ENCODE data around the gene ZNF428. TPM values are rescaled to one million over a fixed set of nuclear protein-coding genes. Genes with fewer than 3 reads are reported as not detected.

The ZNF428 gene
- total RNA-seq, 1 donor = 37.3 TPM

GRCh38 chr19:43562698-43563241 lies 56.7 kb downstream of the ZNF428 start:
- Histone ChIP-seq H4K20me1 (ENCODE audit: insufficient read depth, low read length) (no peaks in the 10 kb centered on the region), H3K4me1 (ENCODE audit: insufficient read depth, low read length) (peaks cover 28% of the 10 kb centered on the region), H3K27me3 (ENCODE audit: insufficient read depth, low read length) (no peaks in the 10 kb centered on the region), H3K9me3 (ENCODE audit: low read depth, low read length) (no peaks in the 10 kb centered on the region), H3K36me3 (ENCODE audit: insufficient read depth, low read length) (peaks cover 4% of the 10 kb centered on the region), H3K4me2 (ENCODE audit: insufficient read depth, low read length) (peak overlapping the region; percentile 14), H3K27ac (ENCODE audit: low read depth, low read length) (peak overlapping the region; percentile 89), H2AFZ (ENCODE audit: low read length) (peak overlapping the region; percentile 58), H3K79me2 (ENCODE audit: insufficient read depth, low read length) (peaks cover 30% of the 10 kb centered on the region), H3K4me3 (ENCODE audit: insufficient read depth, low read length) (no peak overlapping the region)
- DNase-seq (ENCODE audit: insufficient read length, low spot score, missing footprints) = peak; percentile 95
- no peak for TF ChIP-seq CTCF (IDR thresholded peaks at IDR 0.05; ENCODE audit: extremely low read depth, low read depth, low read length)

- Histone ChIP-seq H3K9me3 (ENCODE audit: low read depth, low read length) (no peaks in the 10 kb centered on the region), H3K79me2 (ENCODE audit: insufficient read depth, low read length) (peaks cover 26% of the 10 kb centered on the region), H3K36me3 (ENCODE audit: insufficient read depth, low read length) (peaks cover 4% of the 10 kb centered on the region), H4K20me1 (ENCODE audit: insufficient read depth, low read length) (no peaks in the 10 kb centered on the region), H3K27me3 (ENCODE audit: insufficient read depth, low read length) (no peaks in the 10 kb centered on the region), H2AFZ (ENCODE audit: low read length) (no peak overlapping the region), H3K4me2 (ENCODE audit: insufficient read depth, low read length) (no peak overlapping the region), H3K27ac (ENCODE audit: low read depth, low read length) (peak overlapping the region; percentile 89), H3K4me1 (ENCODE audit: insufficient read depth, low read length) (peaks cover 31% of the 10 kb centered on the region), H3K4me3 (ENCODE audit: insufficient read depth, low read length) (no peak overlapping the region)
- no peak for DNase-seq (ENCODE audit: insufficient read length, low spot score, missing footprints)
- no peak for TF ChIP-seq CTCF (IDR thresholded peaks at IDR 0.05; ENCODE audit: extremely low read depth, low read depth, low read length)
These were observed 57.2 kb downstream of the ZNF428 start for GRCh38 chr19:43562226-43562697.

- Histone ChIP-seq H3K4me3 (ENCODE audit: insufficient read depth, low read length) (no peak overlapping the region), H3K4me1 (ENCODE audit: insufficient read depth, low read length) (peaks cover 33% of the 10 kb centered on the region), H3K27ac (ENCODE audit: low read depth, low read length) (peak overlapping the region; percentile 89), H3K9me3 (ENCODE audit: low read depth, low read length) (no peaks in the 10 kb centered on the region), H3K4me2 (ENCODE audit: insufficient read depth, low read length) (peak overlapping the region; percentile 5), H4K20me1 (ENCODE audit: insufficient read depth, low read length) (no peaks in the 10 kb centered on the region), H3K79me2 (ENCODE audit: insufficient read depth, low read length) (peaks cover 23% of the 10 kb centered on the region), H3K27me3 (ENCODE audit: insufficient read depth, low read length) (no peaks in the 10 kb centered on the region), H2AFZ (ENCODE audit: low read length) (no peak overlapping the region), H3K36me3 (ENCODE audit: insufficient read depth, low read length) (peaks cover 4% of the 10 kb centered on the region)
- no peak for TF ChIP-seq CTCF (IDR thresholded peaks at IDR 0.05; ENCODE audit: extremely low read depth, low read depth, low read length)
- DNase-seq (ENCODE audit: insufficient read length, low spot score, missing footprints) = peak; percentile 4
These were observed 58.1 kb downstream of the ZNF428 start for GRCh38 chr19:43561139-43561970.

- Histone ChIP-seq H3K79me2 (ENCODE audit: insufficient read depth, low read length) (peaks cover 24% of the 10 kb centered on the region), H3K9me3 (ENCODE audit: low read depth, low read length) (no peaks in the 10 kb centered on the region), H3K4me1 (ENCODE audit: insufficient read depth, low read length) (peaks cover 33% of the 10 kb centered on the region), H3K4me3 (ENCODE audit: insufficient read depth, low read length) (no peak overlapping the region), H3K27ac (ENCODE audit: low read depth, low read length) (peak overlapping the region; percentile 89), H3K36me3 (ENCODE audit: insufficient read depth, low read length) (peaks cover 8% of the 10 kb centered on the region), H3K4me2 (ENCODE audit: insufficient read depth, low read length) (peak overlapping the region; percentile 5), H4K20me1 (ENCODE audit: insufficient read depth, low read length) (no peaks in the 10 kb centered on the region), H2AFZ (ENCODE audit: low read length) (peak overlapping the region; percentile 20), H3K27me3 (ENCODE audit: insufficient read depth, low read length) (no peaks in the 10 kb centered on the region)
- peak; percentile 47 for TF ChIP-seq CTCF (IDR thresholded peaks at IDR 0.05; ENCODE audit: extremely low read depth, low read depth, low read length)
- peak; percentile 90 for DNase-seq (ENCODE audit: insufficient read length, low spot score, missing footprints)
These were observed 58.7 kb downstream of the ZNF428 start for GRCh38 chr19:43560687-43561086.
